HG03575 (cell line): ENCODE data around the gene PPP1R7.
"Not testable (repeated sequence)": the region's sequence is repeated elsewhere in the genome, so short reads cannot be mapped to it uniquely, and the experiment has no call there.

Experiments
- ATAC-seq: cut with Tn5 transposase; IDR thresholded peaks from one replicate; pipeline ENCODE4 v1.9.1; 2021; ENCODE audit not compliant: unreplicated experiment, insufficient number of reproducible peaks, low FRiP score; ENCODE audit errors: extremely low read depth

Gene PPP1R7

DNA sequence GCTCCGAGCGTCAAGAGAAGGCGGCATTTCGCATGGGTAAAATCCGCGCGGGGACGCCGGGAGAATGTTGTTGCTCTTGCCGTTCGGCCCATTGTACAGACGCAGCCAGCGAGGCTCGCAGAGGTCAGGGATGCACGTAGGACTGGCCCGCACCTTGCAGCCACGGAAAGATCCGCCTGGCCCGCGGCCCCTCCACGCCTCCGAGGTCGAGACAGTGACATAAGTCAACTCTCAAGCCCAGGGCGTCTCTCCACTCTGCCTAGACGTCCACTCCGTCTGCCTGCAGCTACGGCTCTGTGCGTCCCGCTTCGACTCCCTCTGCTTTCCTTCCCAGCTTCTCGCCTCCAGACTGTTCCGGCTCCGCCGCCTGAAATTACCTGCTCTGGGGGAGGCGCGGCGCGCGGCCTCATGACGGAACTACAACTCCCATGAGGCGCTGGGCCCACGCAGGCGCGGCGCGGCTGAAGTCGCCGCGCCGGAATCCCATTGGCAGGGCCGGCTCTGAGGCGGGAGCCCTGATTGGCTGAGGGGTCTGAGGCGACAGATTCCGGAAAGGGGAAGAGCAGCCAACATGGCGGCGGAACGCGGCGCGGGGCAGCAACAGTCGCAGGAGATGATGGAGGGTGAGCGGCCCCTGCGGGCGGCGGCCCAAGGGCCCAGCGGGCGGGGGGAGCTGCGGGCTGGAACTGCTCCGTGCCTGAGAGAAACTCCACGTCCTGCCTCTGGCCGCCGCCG, at the start of gene PPP1R7:
Gene PPP1R7 (plus strand): TSS at position 543 of the 735 bp plus-strand sequence. CDS start 29 bp downstream, at position 572.
- peak; percentile 45 for ATAC-seq

DNA sequence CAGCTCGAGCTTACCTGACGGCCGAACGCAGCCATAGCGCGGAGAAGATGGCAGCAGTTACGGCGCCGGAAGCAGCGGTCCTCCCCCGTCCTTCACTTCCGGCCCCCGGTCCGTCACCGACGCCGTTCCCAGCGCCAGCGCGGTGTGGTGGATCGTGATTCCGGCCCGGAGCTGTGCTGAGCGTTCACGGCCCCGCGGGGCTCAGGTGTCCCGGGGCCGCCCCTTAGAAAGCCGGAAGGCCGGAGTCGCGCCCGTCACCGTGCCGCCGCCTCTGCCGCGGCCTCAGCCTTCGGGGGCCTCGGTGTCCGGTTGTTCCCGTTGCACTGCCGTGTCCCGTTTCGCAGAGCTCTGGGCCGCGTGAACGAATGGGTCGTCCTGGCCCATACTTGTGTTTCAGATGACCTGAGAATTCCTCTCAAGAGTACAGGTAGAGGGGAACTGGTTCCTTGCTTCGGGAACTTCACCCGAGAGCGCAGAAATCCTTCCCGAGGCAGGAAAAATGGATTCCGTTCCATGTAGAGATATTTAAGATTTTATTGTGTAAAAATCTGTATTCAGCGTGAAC, 47.9 kb upstream of the PPP1R7 start, which contains the start of gene MTERF4:
Gene MTERF4 (minus strand): TSS at position 49 of the 565 bp plus-strand sequence. CDS start 14 bp downstream, at position 35.
- ATAC-seq: no peak

- no peak for ATAC-seq
Observed at GRCh38 chr2:241103176-241103595, 47.1 kb upstream of the PPP1R7 start.

DNA sequence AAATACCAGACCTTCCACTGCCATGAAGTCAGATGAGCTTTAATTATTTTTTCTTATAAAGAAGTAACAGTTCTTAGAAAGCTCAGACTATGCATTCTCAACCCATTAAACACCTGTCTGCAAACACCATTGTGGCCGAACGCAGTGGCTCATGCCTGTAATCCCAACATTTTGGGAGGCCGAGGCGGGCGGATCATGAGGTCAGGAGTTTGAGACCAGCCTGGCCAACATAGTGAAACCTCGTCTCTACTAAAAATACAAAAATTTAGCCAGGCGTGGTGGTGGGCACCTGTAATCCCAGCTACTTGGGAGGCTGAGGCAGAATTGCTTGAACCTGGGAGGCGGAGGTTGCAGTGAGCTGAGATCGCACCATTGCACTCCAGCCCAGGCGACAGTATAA, 45.7 kb upstream of the PPP1R7 start:
- not testable (repeated sequence) for ATAC-seq

DNA sequence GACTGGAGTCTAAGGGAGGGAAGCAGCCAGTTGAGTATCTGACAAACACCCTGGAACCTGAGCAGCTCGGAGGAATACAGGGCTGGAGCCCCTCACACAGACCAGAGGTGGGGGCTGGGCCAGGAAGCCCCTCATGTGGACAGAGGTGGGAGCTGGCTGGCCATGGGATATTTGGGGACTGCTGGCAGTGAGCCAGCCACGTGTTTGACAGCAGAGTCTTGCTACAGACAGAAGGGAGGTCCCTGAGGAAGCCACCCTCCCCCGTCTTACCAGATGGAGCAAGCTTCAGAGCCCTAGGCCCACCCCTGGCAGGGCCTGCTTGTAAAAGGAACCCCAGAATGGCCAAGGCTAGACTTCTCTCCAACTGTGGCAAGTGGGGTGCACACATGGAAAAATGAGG, 44.6 kb upstream of the PPP1R7 start:
- no peak for ATAC-seq

DNA sequence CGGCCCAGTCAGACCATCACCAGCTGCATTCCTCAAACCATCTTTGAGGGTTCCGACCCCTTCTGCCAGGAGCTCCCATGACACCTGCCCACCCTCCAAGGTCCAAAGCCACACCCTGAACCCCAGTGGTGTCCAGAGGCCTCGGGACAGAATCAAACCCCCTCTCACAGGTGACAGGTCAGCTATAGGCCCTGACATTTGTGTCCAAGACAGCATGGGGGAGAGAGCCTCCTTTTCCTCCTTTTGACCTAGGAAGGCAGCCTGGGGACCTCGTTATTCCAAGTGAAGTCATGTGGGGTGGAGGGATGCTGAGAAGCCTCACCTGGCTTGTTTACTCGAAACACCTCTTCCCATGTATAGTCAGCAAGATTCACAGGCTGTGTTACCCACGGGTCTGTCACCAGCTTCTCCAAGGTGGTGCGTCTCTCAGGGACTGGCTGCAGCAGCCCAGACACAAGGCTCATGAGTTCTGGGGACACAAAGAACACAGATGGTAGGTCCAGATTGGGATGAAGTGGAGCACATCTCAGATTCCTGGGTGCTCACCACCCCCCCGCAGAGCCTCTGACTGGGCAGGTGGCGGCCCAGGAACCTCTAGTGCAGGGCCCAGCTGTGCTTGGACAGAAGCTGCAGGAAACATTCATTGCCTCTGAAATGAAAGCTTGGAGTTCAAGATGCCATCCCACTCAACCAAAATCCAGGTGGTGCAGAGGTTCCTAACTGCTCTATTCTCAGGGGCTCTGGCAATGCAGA, 43.1 kb upstream of the PPP1R7 start:
- no peak for ATAC-seq

DNA sequence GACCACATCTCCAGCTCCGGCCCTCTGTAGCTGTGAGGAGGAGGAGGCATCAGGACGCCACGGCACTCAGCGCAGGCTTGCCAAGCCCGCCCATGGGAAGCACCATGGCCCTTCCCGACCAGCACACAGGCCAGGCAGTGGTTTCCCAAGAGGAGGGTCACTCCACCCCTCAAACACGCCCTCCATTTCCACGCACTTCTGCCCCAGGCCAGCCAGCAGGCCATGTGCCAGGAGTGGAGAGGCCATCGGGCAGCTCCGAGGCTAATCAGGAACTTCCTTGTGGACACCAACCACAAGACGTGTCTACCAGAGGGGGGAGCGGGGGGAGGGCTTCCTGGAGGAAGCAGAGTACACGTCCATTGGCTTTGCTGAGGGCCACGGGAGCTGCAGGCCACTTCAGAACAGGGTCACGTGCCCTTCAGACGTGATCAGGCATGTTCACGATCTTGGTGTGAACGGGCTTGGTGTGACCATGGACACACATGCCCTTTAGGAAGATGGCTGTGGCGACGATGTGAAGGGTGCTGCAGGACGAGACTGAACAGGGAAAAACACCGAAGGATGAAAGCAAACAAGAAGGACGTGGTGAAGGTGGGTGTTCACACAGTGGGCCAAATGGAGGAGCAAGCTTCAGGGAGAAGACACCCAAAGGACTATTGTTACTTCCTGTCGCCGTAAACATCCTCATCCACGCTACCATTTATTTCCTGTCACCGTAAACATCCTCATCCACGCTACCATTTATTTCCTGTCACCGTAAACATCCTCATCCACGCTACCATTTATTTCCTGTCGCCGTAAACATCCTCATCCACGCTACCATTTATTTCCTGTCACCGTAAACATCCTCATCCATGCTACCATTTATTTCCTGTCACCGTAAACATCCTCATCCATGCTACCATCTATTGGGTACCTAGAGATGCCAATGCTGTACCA, 41.7 kb upstream of the PPP1R7 start:
- ATAC-seq: no peak

GRCh38 chr2:241109210-241110088, 40.8 kb upstream of the PPP1R7 start:
- ATAC-seq: no peak

GRCh38 chr2:241110089-241110606, 40.1 kb upstream of the PPP1R7 start:
- no peak for ATAC-seq

GRCh38 chr2:241110607-241111439, 39.4 kb upstream of the PPP1R7 start:
- no peak for ATAC-seq

- no peak for ATAC-seq
Observed at GRCh38 chr2:241111440-241111805, 38.8 kb upstream of the PPP1R7 start.

- no peak for ATAC-seq
Observed at GRCh38 chr2:241112046-241112445, 38.2 kb upstream of the PPP1R7 start.

- ATAC-seq: no peak
Observed at GRCh38 chr2:241112592-241112991, 37.7 kb upstream of the PPP1R7 start.

- no peak for ATAC-seq
Observed at GRCh38 chr2:241114836-241115235, 35.4 kb upstream of the PPP1R7 start.

GRCh38 chr2:241115361-241115760, 34.9 kb upstream of the PPP1R7 start:
- ATAC-seq: no peak

GRCh38 chr2:241116606-241117560, 33.4 kb upstream of the PPP1R7 start:
- ATAC-seq: no peak
